ENCODE data around the gene RBM20.

RBM20 gene

GRCh38 chr10:110818311-110819256 is 174.4 kb downstream of the RBM20 start:
- DNase-seq: no peak

- DNase-seq: no peak
These were observed 176.2 kb downstream of the RBM20 start for GRCh38 chr10:110820321-110820814.

DNA sequence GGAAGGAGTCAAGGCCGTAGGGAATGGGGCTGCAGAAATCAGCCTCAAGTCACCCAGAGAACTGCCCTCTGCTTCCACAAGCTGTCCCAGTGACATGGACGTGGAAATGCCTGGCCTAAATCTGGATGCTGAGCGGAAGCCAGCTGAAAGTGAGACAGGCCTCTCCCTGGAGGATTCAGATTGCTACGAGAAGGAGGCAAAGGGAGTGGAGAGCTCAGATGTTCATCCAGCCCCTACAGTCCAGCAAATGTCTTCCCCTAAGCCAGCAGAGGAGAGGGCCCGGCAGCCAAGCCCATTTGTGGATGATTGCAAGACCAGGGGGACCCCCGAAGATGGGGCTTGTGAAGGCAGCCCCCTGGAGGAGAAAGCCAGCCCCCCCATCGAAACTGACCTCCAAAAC is 177.4 kb downstream of the RBM20 start:
- DNase-seq: no peak

DNA sequence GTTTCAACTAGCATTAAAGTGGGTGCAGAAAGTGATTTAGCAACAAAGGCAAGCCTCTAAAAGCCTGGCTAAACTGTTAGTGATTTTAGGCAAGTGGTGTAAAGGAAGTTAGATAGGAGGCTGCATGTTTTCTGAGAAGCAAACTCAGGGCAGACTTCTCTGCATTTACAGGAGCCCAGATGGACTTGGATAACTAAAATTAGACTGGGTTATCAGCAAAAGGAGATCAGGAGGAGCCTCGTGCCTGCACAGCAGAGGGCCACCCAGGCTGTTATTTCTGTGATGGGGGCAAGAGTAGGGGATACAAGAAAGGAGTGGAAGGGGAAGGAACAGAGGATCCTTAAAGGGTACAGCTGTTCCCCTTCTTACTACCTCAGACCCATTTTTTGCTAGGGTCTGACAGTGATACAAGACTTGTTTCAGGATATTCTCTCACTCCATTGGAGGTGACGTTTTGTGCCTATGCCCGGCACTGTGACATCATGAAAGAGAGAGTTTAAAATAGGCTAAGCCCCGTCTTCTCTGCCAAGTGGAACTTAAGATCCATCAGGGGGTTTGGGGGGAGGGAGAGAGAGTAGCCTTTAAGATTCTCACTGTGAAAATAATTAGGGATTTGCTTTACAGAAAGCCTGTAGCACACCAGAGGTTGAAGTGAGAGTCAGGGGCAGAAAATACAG is 178.0 kb downstream of the RBM20 start:
- DNase-seq: no peak

DNA sequence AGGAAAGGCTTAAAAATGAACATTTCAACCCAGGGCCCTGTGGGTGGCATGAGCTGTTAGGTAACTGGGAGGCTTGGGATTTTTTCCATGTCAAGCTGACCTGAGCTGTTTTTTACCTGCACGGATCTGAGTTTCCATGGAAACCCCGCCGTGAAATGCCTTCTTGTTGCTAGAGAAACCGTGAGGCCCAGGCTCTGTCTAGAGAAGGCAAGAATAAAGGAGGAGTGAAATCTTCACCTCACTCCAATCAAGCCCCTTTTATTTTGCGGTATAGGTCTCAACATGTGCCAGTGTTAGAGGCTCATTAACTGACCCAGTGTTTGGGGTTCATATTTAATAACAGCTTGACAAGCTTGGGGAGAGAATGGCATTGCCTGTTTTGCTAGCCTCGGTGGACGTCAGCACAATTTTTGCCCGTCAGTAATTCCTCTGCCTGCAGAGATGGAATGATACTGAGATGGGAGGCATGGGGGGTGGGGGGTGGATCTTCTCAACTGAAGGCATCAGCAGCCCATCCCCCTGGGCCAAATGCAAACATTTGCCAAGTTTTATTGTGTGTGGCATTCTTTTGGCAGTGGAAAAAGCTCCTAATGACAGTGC is 178.7 kb downstream of the RBM20 start:
- no peak for DNase-seq

DNA sequence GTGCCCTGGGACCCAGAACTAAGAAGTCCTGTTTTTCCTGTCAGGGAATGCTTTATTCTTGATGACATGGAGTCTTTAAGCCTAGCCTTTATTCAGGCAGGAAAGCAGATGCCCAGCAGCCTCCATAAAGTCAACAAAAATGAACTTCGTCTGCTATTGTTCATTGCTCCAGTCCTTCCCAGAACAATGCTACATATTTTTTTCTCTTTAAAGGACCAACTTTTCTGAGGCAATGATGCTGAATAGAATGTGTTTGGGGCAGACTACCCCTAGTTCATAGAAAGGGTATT is 180.0 kb downstream of the RBM20 start:
- DNase-seq: no peak

GRCh38 chr10:110824660-110825059 is 180.5 kb downstream of the RBM20 start:
- DNase-seq: no peak

GRCh38 chr10:110825508-110825907 is 181.4 kb downstream of the RBM20 start:
- no peak for DNase-seq

- DNase-seq: no peak
These were observed 183.3 kb downstream of the RBM20 start for GRCh38 chr10:110827410-110827809.

- DNase-seq: no peak
These were observed 183.7 kb downstream of the RBM20 start for GRCh38 chr10:110827875-110828274.

DNA sequence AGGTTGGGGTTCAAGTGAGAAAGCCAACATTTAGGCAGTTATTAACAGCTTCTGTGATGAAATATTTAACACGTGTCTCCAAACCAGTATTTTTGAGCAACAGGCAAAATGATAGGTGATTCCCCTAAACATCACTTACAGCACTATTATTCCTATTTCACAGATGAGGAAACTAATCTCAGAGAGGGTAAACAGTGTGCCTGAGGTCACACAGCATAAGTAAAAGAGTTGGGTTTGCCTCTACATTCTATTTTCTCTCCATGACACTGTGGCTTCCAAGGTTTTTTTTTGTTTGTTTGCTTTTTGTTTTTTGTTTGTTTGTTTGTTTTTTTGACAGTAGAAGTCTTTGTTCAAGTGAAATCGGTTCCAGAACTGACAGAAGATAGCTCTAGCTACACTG is 184.4 kb downstream of the RBM20 start:
- no peak for DNase-seq

DNA sequence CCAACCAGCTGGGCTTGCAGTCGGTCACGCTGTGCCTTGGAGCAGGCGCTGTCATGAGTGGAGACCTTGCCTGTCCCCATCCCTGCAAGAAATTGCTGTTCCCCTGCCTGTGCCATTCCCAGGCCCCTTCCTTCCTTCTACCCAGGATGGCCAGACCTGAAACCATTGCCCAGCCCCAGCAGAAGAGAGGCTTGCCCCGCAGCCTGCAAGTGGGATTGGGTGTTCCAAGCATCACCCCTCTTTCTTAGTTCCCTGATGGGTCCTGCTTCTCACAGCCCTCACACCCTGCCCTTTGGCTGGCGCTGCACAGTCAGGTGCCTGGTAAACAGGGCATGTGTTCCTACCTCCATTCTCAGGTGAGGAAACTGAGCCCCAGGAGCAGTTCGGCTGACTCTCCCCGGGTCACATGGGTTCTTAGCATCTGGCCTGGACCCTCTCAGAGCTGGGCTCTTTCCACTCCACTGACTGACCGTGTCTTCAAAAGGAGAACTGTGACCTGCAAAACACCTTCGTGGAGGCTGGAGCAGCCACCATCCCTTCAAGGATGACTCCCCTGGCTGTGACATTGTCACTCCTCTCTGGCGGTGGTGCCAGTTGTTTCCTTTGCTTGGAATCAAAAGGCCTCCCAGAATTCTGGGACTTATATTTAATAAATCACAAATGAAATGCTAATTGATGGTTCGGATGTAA is 185.7 kb downstream of the RBM20 start:
- DNase-seq: no peak

- DNase-seq: no peak
These were observed 189.3 kb downstream of the RBM20 start for GRCh38 chr10:110833234-110833940.

DNA sequence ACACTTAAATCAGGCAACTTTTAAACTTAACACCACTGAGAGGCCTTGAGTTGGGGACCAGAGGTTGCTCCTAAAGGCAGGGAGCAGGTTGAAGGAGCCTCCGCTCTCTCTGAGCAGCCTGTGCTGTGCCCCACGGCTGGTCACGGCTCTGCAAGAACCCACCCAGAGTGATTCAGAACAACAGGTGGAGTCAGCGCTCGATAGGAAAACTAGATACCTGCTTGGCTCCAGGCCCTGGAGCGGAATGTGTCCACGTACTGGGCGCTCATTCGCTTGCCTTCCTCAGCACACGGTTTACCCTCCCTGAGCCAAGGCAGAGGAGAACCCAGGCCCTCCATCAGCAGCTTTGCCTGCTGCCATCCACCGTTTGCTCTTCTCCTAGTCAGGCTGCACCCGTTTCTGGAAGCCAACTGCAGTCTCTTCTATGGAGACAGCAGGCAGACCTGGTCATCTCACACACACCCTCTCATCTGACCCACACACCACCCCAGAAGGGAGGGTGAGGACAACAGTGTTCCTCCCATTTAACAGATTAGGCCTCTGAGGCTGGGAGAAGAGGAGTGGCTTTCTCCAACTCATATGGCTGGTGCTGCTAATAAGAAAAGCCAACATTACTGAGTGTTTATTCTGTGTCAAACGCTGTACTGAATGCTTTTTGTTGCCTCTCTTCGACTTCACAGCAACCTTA is 189.9 kb downstream of the RBM20 start:
- no peak for DNase-seq

- DNase-seq: peak in 1 of 4 experiments; percentile 16
These were observed 190.6 kb downstream of the RBM20 start for GRCh38 chr10:110834629-110835301.

DNA sequence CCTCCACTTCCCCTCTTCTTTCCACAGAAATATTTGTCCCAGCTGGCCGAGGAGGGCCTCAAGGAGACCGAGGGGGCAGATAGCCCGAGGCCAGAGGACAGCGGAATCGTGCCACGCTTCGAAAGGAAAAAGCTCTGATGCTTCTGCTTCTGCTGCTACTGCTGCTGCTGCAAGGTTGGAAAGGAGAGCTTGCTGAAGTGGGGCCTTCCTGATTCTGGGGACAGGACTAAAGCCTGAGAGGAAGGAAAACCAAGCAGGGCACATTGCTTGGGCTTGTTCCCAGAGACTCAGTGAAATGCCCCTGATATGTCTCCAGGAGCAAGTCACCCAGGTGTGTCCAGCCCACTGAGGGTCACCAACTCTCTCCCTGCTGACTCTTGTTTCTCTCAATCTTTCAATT is 191.7 kb downstream of the RBM20 start:
- DNase-seq: no peak

DNA sequence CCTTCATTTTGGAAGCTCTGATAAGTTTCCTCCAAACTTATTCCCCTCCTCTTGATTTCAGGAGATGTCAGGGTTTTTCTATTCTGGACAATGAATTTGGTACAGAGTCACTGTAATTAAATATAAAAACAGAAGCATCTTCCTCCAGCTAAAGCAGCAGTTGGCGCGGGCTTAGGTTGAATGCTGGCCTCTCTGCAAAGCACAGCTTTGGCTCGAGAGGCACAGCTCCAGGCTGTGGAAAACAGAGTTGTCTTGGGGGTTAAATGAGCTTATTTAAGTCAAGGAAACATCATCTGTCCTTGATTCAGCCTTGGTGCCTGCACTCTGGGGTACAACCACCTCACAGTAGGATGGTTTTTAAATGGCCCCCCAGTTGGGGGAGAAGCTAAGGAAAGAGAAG is 192.6 kb downstream of the RBM20 start:
- DNase-seq: no peak

- no peak for DNase-seq
These were observed 193.5 kb downstream of the RBM20 start for GRCh38 chr10:110837418-110838171.

GRCh38 chr10:110840225-110840922 is 196.2 kb downstream of the RBM20 start:
- no peak for DNase-seq

DNA sequence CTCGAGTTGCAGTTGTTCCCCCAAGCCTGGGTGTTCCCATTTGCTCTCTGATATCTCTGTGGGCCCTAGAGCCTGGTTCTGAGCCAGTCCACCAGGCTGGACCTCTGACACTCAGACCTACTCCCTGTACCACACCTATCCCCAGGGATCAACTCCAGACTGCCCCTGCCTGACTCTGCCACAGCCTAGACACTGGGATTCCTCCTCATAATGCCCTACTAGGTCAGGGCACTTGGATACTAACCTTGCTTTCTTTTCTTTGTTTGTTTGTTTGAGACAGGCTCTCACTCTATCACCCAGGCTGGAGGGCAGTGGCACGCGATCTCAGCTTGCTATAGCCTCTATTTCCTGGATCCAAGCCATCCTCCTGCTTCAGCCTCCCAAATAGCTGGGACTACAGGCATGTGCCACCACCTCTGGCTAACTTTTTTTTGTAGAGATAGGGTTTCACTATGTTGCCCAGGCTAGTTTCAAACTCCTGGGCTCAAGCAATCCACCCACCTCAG is 196.8 kb downstream of the RBM20 start:
- no peak for DNase-seq
